Esophagus muscularis mucosa (tissue), 3 donors: ENCODE results near the gene XPO6.

Source experiments
- CTCF ChIP-seq, 3 experiments: fragments of 200-600 bp in 2 of 3; fragments of 450-650 bp in 1 of 3; sonication (generic) in 2 of 3; IDR thresholded peaks; one replicate each; pipeline ENCODE4 v1.5.1; 2017 to 2019; ENCODE audit warnings: antibody characterized with exemption in 3 of 3, mild to moderate bottlenecking in 2 of 3, moderate library complexity in 1 of 3
- POLR2A ChIP-seq: fragments of 450-650 bp; IDR thresholded peaks from one replicate; pipeline ENCODE4 v1.6.1; 2017; ENCODE audit warnings: antibody characterized with exemption, moderate library complexity, mild to moderate bottlenecking, low read depth
- POLR2AphosphoS5 ChIP-seq, 2 donors: sonication (generic); formaldehyde crosslinking; IDR thresholded peaks; one replicate each; pipeline ENCODE4 v1.6.1; 2017; ENCODE audit warnings: antibody characterized with exemption in 2 of 2

- TF ChIP-seq CTCF (IDR thresholded peaks at IDR 0.05) (no peak), POLR2AphosphoS5 (IDR thresholded peaks at IDR 0.05) (no peak), POLR2A (no peak)
These were observed 48.1 kb downstream of the XPO6 start for GRCh38 chr16:28163699-28164098.
